Activated CD8-positive, alpha-beta memory T cell treated with anti-CD3 and anti-CD28 coated beads, Interleukin-2, amount 50 U/mL, for 24 hours (primary cell): ENCODE results near the gene CELSR2.
A peak's percentile ranks its signal among the peaks of the same experiment; 100 is the strongest.

Experiments used
- DNase-seq: peaks from one replicate; pipeline ENCODE4 v3.0.0-alpha.2; 2020; ENCODE audit errors: extremely low read depth

CELSR2 gene

DNA sequence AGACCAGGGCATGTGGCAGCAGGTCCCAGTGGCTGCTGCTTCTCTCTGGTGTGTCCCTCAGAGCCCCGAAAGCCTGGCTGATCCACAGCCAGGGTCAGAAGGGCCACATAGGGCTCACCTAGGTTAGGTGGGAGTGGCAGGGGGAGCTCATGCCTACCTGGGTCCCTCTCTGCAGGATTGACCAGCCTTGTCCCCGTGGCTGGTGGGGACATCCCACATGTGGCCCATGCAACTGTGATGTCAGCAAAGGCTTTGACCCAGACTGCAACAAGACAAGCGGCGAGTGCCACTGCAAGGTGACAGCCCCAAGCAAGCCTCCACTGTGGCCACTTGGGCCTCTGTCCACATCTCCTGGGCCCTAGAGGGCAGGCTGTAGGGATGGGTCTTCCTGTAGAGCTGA lies 15.7 kb downstream of the CELSR2 start:
- no peak for DNase-seq

DNA sequence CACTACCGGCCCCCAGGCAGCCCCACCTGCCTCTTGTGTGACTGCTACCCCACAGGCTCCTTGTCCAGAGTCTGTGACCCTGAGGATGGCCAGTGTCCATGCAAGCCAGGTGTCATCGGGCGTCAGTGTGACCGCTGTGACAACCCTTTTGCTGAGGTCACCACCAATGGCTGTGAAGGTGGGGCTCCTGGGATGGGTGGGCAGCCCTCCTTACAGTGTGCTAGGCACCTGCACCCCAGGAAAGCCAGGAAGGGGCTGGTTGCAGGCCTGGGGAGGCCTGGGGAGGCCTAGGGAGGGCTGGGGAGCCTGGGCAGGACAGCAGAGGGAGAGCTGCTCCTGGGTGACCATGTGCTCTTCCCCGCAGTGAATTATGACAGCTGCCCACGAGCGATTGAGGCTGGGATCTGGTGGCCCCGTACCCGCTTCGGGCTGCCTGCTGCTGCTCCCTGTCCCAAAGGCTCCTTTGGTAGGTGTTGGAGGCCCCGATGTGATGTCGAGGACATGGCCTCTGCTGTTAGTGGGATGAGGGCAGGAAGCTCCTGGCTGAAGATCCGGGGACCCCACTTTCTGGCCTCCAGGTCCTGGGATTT lies 16.5 kb downstream of the CELSR2 start:
- DNase-seq, result no peak

DNA sequence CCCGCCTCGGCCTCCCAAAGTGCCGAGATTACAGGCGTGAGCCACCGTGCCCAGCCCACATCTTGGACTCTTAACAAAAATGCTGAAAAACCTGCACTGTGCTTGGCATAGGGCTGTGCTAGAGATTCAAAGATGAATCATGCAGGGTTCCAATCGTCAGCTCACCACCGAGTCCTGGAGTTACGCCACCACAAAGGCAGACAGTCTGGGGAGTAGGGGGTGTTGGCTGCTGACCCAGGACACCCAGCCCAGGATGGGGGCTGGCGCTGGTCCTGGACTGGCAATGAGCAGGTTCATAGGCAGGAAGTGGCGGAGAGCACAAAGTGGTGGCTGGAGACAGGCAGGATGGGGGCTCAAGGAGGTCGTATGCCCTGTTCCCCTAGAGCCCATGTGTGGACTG lies 17.6 kb downstream of the CELSR2 start:
- DNase-seq, result no peak

DNA sequence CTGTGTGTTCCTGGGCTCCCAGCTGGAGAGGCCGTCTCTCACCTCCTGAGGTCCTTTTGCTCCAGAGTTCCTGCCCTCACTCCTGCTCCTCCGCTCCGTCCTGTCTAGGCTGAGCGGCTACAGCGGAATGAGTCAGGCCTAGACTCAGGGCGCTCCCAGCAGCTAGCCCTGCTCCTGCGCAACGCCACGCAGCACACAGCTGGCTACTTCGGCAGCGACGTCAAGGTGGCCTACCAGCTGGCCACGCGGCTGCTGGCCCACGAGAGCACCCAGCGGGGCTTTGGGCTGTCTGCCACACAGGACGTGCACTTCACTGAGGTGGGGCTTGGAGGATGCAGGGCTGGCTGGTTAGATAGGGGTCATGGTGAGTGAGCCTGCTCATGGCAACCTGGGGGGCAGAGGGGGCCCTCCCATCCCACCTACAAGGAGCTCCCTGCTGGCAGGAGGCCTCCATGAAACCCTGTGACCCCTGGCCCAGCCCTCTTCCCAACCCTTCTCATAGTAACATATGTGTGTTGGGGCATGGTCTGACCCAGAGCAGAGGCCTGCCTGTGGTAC lies 18.5 kb downstream of the CELSR2 start:
- DNase-seq, result no peak

DNA sequence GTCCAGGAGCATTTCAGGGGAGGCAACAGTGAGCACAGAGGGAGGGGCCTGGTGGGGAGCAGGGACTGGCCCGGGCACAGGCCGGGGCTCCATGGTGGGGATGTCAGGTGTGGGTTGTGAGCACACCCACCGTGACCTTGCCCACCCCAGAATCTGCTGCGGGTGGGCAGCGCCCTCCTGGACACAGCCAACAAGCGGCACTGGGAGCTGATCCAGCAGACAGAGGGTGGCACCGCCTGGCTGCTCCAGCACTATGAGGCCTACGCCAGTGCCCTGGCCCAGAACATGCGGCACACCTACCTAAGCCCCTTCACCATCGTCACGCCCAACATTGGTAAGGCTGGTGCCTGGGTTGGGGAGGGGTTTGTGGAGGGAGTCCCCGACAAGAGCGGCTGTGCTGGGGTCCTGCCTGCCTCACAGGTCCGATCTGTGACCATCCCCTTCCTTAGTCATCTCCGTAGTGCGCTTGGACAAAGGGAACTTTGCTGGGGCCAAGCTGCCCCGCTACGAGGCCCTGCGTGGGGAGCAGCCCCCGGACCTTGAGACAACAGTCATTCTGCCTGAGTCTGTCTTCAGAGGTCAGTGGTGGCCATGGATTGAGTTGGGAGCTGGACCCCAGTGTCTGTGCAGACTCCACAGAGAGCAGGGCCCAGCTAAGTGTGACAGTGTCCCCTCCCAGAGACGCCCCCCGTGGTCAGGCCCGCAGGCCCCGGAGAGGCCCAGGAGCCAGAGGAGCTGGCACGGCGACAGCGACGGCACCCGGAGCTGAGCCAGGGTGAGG lies 19.3 kb downstream of the CELSR2 start:
- no peak for DNase-seq

DNA sequence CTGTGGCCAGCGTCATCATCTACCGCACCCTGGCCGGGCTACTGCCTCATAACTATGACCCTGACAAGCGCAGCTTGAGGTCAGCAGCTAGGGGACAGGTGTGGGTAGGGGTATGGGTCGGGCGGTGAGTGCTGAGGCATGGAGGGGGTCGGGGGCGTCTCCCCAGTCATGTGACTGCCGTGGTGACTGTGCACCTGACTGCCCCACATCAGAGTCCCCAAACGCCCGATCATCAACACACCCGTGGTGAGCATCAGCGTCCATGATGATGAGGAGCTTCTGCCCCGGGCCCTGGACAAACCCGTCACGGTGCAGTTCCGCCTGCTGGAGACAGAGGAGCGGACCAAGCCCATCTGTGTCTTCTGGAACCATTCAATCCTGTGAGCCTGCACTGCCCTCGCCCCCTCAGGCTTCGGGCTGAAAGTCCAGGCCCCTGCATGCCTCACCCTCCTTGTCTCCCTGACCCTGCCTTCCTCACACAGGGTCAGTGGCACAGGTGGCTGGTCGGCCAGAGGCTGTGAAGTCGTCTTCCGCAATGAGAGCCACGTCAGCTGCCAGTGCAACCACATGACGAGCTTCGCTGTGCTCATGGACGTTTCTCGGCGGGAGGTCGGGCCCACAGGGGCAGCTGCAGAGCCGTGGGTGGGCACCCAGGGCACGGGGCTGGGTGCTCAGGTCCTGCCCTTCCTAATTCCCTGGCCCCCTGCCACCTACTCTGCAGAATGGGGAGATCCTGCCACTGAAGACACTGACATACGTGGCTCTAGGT lies 20.1 kb downstream of the CELSR2 start:
- no peak for DNase-seq

DNA sequence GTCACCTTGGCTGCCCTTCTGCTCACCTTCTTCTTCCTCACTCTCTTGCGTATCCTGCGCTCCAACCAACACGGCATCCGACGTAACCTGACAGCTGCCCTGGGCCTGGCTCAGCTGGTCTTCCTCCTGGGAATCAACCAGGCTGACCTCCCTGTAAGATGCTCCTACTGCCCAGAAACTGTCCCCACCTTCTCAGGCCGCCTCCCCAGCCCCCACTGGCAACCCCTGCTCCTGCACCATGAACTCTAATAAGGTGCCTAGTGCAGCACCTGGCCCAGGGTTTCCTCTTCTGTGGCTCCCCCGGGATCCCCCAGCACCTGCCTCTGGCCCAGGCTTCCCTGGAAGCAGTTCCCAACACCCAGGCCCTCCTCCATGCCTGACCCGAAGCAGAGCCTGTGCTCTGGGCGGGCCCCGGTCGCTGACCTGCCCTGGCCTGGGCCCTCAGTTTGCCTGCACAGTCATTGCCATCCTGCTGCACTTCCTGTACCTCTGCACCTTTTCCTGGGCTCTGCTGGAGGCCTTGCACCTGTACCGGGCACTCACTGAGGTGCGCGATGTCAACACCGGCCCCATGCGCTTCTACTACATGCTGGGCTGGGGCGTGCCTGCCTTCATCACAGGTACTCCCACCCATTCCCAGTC lies 20.8 kb downstream of the CELSR2 start:
- no peak for DNase-seq

DNA sequence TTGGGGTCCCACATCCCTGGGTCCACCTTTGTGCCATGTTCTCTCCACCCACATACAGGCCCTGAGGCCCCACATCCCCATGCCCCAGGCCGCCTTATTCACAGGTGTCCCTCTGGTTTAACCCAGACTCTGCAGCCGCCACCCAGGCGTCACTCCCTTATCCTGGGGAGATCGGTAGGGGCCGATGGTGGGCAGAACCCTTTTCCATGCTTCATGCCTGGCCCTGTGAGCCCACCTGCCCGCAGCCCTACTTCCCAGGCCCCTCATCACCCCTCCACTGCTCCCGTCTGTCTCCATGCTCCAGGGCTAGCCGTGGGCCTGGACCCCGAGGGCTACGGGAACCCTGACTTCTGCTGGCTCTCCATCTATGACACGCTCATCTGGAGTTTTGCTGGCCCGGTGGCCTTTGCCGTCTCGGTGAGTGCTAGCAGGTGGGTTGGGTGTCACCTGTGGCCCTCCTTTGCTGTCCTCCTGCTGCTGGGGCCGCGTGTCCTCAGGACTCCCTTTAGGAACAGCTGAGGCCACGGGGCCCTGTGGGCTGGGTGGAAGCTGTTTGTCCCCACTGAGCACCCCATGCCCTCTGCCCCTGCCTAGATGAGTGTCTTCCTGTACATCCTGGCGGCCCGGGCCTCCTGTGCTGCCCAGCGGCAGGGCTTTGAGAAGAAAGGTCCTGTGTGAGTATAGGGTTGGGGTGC lies 21.4 kb downstream of the CELSR2 start:
- no peak for DNase-seq

DNA sequence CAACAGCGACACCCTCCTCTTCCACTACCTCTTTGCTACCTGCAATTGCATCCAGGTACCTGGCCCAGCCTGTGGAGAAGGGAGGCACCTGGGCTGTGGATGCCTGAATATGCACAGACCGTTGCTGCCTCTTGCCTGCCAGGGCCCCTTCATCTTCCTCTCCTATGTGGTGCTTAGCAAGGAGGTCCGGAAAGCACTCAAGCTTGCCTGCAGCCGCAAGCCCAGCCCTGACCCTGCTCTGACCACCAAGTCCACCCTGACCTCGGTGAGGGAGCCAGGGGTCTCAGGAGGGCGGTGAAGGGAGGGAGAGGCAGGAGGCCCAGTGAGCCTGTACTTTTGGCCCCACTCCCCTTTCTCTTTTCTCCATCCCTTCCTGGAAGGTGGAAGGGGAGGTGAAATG lies 22.1 kb downstream of the CELSR2 start:
- DNase-seq, result no peak

DNA sequence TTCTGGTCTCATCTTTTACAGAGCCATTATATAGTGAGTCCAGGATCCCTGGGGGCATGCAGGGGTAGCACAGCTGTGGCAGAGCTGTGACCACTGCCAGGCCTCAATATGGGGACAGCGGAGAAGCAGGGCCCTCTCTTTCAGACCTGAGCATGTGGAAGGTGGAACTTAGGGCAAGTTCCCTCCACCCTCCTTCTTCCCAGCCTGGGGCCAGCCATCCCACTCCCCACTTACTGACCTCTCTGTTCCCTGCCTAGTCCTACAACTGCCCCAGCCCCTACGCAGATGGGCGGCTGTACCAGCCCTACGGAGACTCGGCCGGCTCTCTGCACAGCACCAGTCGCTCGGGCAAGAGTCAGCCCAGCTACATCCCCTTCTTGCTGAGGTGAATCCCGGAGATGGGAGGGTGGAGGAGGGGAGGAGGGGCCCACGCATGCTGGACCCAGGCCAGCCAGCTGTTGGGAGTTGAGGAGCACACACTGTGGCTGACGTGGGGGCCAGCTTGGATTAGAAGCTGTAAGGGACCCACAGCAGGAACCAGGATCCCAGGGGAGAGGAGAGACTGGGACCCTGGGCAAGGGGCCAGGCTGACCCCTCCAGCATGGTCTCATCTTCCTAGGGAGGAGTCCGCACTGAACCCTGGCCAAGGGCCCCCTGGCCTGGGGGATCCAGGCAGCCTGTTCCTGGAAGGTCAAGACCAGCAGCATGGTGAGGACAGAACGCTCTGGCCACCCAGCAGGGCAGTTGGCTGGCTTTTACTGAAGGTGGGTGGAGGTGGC lies 22.9 kb downstream of the CELSR2 start:
- DNase-seq, result no peak

DNA sequence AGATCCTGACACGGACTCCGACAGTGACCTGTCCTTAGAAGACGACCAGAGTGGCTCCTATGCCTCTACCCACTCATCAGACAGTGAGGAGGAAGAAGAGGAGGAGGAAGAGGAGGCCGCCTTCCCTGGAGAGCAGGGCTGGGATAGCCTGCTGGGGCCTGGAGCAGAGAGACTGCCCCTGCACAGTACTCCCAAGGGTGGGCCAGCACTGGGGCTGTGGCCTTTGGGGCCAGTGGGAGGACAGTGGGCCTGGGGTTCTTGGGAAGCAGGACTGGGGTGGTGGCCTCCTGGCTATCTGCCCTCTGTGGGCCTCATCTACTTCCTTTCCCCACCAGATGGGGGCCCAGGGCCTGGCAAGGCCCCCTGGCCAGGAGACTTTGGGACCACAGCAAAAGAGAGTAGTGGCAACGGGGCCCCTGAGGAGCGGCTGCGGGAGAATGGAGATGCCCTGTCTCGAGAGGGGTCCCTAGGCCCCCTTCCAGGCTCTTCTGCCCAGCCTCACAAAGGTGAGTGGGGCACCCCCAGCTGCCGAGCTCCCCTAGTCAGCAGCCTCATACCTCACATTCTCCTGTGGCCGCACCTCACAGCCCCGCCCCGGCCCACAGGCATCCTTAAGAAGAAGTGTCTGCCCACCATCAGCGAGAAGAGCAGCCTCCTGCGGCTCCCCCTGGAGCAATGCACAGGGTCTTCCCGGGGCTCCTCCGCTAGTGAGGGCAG lies 23.6 kb downstream of the CELSR2 start:
- no peak for DNase-seq

DNA sequence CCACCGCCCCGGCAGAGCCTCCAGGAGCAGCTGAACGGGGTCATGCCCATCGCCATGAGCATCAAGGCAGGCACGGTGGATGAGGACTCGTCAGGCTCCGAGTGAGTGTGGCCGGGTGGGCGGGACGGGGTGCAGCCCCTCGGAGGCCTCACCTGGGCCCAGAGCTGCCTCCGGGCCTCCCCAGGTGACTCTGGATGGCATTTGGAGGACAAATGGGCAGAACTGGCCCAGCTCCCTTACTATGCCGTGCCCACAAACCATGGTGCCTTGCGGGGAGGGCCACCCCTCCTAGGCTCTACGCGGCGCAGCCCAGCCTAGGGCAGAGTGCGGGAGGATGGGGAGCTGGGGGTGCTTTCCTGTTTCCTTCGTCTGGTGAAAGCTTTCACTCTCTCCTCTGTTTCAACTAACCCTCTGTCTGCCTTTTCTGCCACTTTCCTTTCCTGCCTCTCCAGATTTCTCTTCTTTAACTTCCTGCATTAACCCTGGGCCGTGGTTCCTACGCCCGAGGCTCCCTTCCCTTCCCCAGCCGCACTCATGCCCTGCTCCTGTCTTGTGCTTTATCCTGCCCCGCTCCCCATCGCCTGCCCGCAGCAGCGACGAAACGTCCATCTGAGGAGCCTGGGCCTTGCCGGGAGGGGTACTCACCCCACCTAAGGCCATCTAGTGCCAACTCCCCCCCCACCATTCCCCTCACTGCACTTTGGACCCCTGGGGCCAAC lies 24.4 kb downstream of the CELSR2 start:
- DNase-seq, result no peak

DNA sequence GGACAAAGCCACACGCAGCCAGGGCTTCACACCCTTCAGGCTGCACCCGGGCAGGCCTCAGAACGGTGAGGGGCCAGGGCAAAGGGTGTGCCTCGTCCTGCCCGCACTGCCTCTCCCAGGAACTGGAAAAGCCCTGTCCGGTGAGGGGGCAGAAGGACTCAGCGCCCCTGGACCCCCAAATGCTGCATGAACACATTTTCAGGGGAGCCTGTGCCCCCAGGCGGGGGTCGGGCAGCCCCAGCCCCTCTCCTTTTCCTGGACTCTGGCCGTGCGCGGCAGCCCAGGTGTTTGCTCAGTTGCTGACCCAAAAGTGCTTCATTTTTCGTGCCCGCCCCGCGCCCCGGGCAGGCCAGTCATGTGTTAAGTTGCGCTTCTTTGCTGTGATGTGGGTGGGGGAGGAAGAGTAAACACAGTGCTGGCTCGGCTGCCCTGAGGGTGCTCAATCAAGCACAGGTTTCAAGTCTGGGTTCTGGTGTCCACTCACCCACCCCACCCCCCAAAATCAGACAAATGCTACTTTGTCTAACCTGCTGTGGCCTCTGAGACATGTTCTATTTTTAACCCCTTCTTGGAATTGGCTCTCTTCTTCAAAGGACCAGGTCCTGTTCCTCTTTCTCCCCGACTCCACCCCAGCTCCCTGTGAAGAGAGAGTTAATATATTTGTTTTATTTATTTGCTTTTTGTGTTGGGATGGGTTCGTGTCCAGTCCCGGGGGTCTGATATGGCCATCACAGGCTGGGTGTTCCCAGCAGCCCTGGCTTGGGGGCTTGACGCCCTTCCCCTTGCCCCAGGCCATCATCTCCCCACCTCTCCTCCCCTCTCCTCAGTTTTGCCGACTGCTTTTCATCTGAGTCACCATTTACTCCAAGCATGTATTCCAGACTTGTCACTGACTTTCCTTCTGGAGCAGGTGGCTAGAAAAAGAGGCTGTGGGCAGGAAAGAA lies 25.5 kb downstream of the CELSR2 start:
- DNase-seq, result no peak

DNA sequence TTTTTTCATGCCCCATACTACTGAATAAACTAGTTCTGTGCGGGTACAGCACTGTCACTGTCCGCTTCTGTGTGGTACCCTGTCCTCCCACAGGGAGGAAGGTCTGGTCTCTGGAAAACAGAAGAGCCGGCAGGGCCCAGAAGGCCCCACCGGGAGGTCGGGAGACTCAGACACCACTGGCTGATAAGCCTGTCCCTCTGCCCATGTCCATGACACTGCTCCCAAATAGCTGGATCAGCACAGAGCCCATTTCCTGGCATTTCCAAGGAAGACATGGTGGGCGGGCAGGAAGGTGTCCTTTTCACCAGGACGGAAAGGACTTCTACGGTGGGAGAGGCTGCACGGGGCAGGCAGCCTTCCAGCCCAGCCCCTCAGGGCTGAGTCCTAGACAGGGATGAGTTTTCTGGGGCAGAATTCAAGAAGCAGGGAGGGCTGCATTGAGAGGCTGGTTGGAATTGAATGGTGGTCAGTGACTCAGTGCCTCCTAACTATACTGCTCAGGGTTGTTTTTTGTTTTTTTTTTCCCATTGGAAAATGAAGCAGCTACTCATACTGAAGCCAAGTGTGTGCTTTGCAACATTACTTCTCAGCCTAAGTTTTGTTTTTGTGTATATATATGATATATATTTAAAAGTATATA lies 26.5 kb downstream of the CELSR2 start:
- DNase-seq, result no peak

DNA sequence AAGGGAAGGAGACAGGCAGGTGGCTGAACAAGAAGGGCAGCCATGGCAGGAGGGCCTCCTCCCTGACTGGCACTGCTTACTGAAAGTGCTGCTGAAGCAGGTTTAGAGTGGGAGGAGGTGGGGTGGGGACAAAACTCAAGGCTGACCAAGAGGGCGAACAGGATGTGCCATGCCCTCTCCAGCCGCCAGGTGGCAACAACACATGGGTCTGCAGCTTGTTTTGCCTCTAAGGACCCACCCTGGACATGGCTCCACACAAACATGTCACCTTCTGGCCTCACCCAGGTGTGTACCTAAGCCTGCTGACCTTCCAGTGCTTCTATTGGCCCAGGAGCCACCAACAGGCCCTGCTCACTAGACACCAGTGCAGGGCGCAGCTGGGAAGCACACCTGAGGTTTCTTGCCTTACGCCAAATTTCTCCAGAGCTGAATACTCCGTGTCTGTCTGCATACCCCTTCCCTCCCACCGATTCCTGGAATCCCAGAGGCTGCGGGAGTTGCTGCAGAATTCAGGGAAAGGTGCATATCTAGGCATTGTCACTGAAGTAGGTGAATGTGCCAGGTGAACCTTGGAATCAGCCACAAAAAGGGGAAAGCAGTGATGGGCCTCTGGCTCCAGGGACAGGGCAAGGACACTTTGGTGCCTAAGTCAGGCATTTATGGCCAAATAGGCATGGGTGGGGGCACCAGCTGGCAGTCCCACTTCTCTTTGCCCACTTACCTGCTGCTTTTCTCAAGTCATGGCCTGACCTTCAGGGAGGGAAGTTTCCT lies 28.3 kb downstream of the CELSR2 start:
- peak; percentile 41 for DNase-seq

DNA sequence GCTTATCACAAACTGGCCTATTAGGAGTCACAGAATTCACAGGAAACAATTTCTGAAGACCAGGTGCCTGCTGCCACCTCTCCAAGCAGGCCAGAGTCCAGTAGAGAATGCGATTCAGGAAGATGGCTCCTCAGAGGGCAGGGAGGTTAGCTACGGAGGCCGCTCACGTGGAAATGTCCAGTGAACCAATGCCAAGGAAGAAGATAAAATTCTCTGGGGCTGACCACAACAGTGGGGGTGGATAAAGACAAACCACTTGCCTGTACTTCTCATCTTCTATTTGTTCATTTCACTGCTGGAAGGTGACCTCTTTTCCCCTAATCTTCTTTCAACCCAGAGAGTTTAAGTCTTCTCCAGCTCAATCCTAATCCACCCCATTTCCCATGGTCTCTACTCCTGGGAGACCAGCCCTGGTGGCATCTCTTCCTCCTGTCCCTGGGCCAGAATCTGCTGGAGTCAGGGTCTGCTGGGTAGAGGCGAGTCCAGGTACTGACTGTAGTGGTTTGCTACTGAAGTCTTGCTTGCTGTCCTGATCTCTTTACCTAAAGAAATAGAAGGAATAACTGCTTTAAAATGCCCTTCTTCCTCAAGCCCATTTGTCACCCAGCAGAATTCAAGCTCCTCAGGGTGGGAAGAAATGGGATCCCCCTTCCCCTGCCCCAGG lies 30.4 kb downstream of the CELSR2 start:
- DNase-seq, result no peak
